ENCODE measurements around the gene RPIA.
A peak's percentile ranks its signal among the peaks of the same experiment; 100 is the strongest.
"Not testable (repeated sequence)": the region's sequence is repeated elsewhere in the genome, so short reads cannot be mapped to it uniquely, and the experiment has no call there.

Gene RPIA

GRCh38 chr2:88736437-88736836 lies 45.0 kb downstream of the RPIA start:
- DNase-seq: no peak

GRCh38 chr2:88737385-88737784 lies 45.9 kb downstream of the RPIA start:
- no peak for DNase-seq

DNA sequence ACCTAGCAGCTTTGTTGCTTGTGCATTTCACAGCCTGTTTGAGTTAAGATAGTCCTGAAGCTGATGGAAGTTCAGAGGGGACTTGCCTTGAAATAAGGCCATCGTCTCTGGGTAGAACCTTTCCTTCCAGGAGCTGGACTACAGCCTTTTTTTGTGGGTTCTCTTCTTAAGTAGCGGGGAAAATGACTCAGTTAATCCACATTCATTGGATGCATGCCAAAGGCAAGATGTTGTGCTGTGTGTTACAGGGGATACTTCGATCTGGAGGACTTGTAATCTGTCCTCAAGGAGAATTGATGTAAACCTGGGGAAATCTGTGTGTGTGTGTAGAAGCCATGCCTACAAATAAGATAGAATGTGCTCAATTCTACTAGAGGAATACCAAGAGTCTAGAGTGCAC lies 46.8 kb downstream of the RPIA start:
- no peak for DNase-seq

DNA sequence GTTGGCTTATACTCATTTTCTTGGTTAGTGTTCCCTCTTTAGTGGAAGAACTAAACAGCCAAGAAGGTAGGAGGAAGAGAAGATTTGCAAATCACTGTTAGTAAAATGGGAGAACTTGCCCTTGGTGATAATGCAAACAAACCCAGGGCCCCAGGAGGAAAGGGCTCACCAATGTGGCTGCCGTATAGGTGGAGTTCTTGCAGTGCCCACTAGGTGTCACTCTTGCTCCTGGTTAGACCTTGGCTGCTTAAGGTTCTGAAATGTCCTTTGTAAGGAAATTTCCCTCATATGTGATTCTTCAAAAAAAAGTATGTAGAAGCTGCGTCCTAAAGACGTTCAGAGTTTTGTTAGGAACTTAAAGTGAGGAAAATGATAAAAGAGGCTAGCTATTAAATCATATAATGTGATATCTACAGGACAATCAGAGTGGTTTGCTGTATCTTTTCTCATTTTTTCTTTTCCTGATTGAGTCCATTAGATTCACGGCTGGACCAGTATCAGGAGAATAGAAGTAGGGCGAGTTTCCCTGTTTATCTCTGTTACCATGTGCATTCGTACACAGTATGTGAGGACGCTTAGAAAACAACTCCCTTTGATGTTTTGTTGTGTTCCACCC lies 48.6 kb downstream of the RPIA start:
- peak; percentile 48 to 71 for DNase-seq

- DNase-seq: no peak
Observed at GRCh38 chr2:88746929-88747490, 55.5 kb downstream of the RPIA start.

GRCh38 chr2:88747990-88748389 lies 56.5 kb downstream of the RPIA start:
- DNase-seq: no peak

DNA sequence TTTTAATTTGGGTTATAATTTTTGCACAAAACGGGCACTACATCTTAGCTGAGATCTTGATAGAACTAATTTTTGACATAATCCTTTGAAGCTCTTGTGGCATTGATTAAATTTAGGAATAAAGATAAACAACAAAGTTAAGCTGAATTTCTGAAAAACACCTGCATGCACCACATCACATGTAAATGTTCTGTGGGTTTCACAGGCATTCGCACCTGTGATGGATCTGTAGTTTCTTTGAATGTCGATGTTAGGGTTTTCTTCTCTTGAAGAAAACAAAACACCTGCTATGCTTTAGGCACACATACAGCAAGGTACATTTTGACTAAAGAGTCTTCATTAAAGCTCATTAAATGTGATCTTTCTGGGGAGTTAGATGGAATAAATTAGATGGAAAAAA lies 60.3 kb downstream of the RPIA start:
- no peak for DNase-seq

- DNase-seq: no peak
Observed at GRCh38 chr2:88753833-88754584, 62.5 kb downstream of the RPIA start.

- DNase-seq: no peak
Observed at GRCh38 chr2:88754585-88755320, 63.3 kb downstream of the RPIA start.

DNA sequence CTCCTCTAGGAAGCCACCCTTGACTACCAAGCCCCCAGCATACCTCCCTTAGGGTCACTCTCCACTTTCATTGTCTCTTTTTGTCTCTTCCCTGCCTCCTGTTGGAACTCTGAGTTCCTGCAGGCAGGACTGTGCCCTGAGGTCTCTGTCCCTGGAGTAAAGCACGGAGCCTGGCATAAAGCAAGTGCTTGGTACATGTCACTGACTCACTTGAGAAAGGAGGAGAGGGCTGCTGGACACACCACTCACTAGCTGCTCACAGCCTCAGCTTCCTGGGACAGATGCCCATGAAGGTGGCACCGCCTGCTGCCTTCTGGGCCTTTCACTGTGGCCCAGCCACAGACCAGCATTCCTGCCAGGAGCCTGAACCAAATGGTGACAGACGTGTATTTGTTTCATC lies 64.4 kb downstream of the RPIA start:
- DNase-seq: no peak

- no peak for DNase-seq
Observed at GRCh38 chr2:88757025-88757424, 65.6 kb downstream of the RPIA start.

DNA sequence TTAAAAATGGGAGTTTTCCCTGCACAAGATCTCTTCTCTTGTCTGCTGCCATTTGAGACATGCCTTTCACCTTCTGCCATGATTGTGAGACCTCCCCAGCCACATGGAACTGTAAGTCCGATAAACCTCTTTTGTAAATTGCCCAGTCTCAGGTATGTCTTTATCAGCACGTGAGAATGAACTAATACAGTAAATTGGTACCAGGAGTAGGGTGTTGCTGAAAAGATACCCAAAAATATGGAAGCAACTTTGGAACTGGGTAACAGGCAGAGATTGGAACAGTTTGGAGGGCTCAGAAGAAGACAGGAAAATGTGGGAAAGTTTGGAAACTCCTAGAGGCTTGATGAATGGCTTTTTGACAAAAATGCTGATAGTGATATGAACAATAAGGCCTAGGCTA lies 67.2 kb downstream of the RPIA start:
- not testable (repeated sequence) for DNase-seq

- no peak for DNase-seq
Observed at GRCh38 chr2:88760819-88761598, 69.5 kb downstream of the RPIA start.

DNA sequence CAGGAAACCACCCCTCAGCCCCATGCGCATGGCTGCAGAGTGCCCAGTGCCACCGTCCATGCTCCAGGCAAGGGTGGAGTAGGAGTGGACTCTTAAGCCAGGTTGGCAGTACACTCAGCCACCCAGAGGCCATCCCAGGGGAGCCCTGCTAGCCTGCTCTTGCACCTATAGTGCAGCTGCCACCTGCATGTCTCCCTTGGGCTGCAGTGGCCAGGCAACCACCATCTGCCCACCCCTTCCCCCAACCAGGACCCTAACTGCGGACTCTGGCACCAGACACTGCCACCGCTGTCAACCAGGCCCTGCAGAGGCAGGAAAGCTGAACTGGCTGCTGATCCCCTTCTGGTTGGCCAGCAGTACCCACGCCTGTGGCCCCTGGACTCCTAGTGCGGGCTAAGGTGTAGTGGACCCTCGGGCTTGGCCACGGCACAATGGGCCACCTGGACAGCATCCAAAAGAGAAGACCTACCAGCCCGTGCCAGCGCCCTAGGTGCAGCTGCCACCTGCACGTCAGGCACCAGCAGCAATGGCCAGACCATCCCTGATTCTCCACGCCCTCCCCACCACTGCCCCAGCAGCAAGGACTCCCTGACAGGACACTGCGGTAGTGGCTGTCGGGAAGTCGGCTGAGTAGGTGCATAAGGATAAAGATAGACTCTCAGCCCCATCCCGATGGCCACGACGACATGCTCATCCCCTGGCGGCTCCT lies 72.8 kb downstream of the RPIA start:
- DNase-seq: no peak

DNA sequence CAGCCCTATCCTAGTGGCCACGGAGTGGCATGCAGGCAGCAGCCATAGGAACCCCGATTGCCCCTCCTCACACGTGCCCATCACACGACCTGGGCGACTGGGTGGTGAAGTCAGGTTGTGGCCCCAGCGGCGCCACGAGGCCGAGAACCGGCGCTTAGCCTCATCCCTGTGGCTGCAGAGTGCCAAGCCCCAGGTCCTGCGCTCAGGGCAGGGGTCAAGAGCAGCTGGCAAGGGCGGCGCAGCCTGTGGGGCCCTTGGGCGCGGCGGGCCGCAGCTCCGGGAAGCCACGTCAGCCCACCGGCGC lies 73.3 kb downstream of the RPIA start:
- no peak for DNase-seq

DNA sequence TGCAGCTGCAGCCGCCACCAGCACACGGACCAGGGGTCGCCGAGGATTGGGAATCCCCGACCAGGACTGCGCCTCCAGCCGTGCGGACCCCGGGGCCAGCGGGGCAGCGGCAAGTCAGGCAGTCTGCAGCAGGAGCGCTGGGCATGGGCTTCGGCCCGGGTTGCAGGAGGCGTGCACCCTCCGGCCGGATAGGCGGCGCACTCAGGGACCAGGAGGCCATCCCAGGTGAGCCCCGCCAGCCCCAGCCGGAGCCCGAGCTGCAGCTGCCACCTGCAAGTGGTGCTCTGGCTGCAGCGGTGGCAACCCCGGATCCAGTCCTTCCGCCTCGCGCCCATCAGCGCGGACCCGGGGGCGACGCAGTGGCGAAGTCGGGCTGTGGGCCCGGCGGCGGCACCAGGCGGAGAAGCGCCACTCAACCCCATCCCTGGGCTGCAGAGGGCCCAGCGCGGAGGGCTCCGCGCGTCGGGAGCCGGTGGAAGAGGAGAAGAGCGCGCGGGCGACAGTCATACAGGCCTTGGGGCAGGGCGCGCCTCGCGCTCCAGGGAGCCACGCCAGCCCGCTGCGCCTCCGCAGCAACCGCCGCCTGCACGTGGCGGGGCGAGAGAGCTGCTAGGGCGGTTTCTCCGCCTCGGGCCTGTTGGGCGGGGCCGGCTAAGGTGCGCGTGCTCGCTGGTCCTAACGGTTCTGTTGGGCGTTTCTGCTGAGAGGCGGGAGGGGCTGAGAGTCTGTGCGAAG lies 73.8 kb downstream of the RPIA start:
- DNase-seq: peak; percentile 56 to 65

DNA sequence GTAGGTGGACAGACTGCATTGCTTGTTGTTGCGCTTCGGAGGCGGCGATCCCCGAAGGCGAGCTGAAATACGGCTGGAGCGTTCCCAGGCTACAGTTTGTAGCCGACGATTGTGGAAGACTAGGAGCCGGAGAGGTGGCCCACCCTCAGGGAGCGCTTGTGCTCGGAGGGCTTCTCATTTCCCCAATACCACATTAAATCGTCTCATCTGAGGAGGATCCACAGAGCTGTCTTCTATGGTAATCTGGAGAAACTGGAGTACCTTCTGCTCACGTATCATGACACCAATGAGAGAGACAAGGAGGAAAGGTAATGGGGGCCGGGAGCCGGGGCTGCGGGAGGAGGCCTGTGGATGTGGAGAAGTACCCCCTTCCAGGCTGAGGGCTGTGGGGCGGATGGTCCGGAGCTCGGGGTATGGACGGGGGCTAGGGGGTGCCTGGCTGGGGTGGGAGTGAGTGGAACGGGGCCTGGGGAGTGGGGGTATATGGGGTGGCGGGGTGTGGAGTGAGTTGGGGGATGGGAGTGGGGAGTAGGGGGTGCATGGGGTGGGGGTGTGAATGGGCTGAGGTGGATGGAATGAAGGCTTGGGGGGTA lies 74.5 kb downstream of the RPIA start:
- not testable (repeated sequence) for DNase-seq

- DNase-seq: no peak
Observed at GRCh38 chr2:88770016-88770415, 78.5 kb downstream of the RPIA start.

DNA sequence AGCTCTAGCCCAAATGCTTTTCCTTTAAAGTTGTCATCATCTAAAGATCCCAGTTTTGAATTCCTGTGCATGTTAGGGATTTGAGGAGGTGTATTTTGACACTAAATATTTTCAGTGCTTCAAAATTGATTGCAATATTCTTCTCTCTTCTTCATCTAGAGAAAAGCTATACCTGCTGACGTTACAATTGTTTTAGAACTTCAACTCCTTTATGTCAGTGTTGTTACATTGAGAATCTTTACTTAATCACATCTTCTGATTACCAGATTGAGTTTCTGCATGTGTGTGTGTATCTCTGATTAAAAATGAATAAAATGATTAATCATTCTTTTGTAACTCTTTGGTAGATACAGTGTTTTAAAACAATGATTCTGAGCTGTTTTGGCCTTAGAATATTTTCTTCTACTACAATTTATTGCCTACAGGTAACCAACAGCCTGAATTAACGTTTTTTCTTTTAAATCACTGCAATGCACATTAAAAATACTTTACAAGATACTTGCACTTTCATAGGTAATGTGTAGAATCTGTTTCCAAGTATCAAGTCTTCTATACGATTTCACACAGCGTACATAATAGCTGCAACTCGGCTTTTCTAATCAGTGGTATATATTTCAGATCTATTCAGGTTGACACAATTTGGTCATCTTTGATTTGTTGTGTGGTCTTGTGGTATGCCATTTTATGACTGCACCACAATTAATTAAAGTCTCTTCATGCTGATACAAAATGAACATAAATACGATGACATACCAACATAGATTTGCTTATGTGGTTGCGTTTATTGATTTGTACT lies 82.0 kb downstream of the RPIA start:
- DNase-seq: not testable (repeated sequence)

GRCh38 chr2:88789213-88789612 lies 97.7 kb downstream of the RPIA start:
- DNase-seq: not testable (repeated sequence)
